Gastroesophageal sphincter (tissue), 4 donors: ENCODE results near the gene BMAL1. TPM values are rescaled to one million over a fixed set of nuclear protein-coding genes. Genes with fewer than 3 reads are reported as not detected.
"Not testable (repeated sequence)": the region's sequence is repeated elsewhere in the genome, so short reads cannot be mapped to it uniquely, and the experiment has no call there.

Experiments
- ATAC-seq: fragments of 150-250 bp; one replicate; pipeline ENCODE4 v1.9.1; 2016; ENCODE audit warnings: mild to moderate bottlenecking, moderate library complexity
- H3K27ac ChIP-seq, 4 donors: fragments of 200-600 bp; sonication (generic) in 3 of 4; 1 replicate in 3 of 4; 2 replicates in 1 of 4; pipeline ENCODE4 v1.5.1; 2016 to 2019
- H3K27me3 ChIP-seq: fragments of 200-600 bp; sonication (generic); one replicate; pipeline ENCODE4 v1.5.1; 2019
- H3K36me3 ChIP-seq, 2 donors: fragments of 200-600 bp; sonication (generic); one replicate each; pipeline ENCODE4 v1.5.1; 2019; ENCODE audit warnings: control low read depth in 1 of 2
- H3K4me1 ChIP-seq, 3 donors: fragments of 200-600 bp; sonication (generic); 1 replicate in 2 of 3; 2 replicates in 1 of 3; pipeline ENCODE4 v1.5.1; 2016 to 2019; ENCODE audit warnings: control low read depth in 2 of 3
- H3K4me3 ChIP-seq, 2 donors: fragments of 200-600 bp; sonication (generic); one replicate each; pipeline ENCODE4 v1.5.1; 2019; ENCODE audit warnings: mild to moderate bottlenecking in 1 of 2, moderate library complexity in 1 of 2
- H3K9me3 ChIP-seq, 3 donors: fragments of 200-600 bp; sonication (generic); one replicate each; pipeline ENCODE4 v1.5.1; 2017 to 2019; ENCODE audit warnings: control low read depth in 2 of 3
- EP300 ChIP-seq: sonication (generic); formaldehyde crosslinking; IDR thresholded peaks from one replicate; pipeline ENCODE4 v1.6.1; 2017; ENCODE audit warnings: antibody characterized with exemption, mild to moderate bottlenecking
- POLR2A ChIP-seq, 2 donors: fragments of 450-650 bp; IDR thresholded peaks; one replicate each; pipeline ENCODE4 v1.6.1; 2017; ENCODE audit warnings: antibody characterized with exemption in 2 of 2, mild to moderate bottlenecking in 2 of 2, moderate library complexity in 1 of 2
- POLR2AphosphoS5 ChIP-seq: sonication (generic); formaldehyde crosslinking; IDR thresholded peaks from one replicate; pipeline ENCODE4 v1.6.1; 2017; ENCODE audit warnings: antibody characterized with exemption
- WGBS, 2 donors: methylation state at CpG; one replicate each; pipeline ENCODE4 v1.1.5; 2018; ENCODE audit warnings: low coverage in 1 of 2; 5-methylcytosine and 5-hydroxymethylcytosine counted together
- total RNA-seq, 4 donors: library from RNA; depleted of rRNA; stranded (reverse); fragments of >200 nt; gene quantifications; one replicate each; pipeline ENCODE4 v1.1.0, GENCODE V29; 2016
- TF ChIP-seq, protein P1 (sequence below), 4 experiments: fragments of 200-600 bp in 2 of 4; fragments of 450-650 bp in 2 of 4; sonication (generic) in 1 of 4; IDR thresholded peaks; one replicate each; pipeline ENCODE4 v1.5.1; 2017 to 2019; ENCODE audit warnings: antibody characterized with exemption in 4 of 4, mild to moderate bottlenecking in 2 of 4, moderate library complexity in 2 of 4

BMAL1 gene
- total RNA-seq, 4 donors from 2014 or later = 32.2 to 38.4 (median 36.0) TPM

DNA sequence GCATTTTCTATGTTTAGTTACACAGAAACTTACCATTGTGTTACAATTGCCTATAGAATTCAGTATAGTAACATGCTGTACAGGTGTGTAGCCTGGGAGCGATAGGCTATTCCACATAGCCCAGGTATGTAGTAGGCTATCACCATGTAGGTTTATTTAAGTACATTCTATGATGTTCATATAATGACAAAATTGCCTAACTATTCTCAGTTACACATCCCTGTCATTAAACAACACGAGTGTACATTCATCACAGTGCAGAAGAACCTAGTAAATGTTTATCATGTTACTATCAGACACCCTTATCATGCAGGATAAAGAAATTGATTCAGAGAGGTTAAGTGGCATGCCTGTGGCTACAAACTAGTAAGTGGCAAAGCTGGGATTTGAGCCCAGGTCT lies 28.4 kb upstream of the BMAL1 start:
- no peak for ATAC-seq
- H3K27me3 ChIP-seq = no peaks in the 10 kb centered on the region
- TF ChIP-seq EP300 (no peak), POLR2A (IDR thresholded peaks at IDR 0.05) (no peak), POLR2AphosphoS5 (no peak)
- TF ChIP-seq, protein P1, sequence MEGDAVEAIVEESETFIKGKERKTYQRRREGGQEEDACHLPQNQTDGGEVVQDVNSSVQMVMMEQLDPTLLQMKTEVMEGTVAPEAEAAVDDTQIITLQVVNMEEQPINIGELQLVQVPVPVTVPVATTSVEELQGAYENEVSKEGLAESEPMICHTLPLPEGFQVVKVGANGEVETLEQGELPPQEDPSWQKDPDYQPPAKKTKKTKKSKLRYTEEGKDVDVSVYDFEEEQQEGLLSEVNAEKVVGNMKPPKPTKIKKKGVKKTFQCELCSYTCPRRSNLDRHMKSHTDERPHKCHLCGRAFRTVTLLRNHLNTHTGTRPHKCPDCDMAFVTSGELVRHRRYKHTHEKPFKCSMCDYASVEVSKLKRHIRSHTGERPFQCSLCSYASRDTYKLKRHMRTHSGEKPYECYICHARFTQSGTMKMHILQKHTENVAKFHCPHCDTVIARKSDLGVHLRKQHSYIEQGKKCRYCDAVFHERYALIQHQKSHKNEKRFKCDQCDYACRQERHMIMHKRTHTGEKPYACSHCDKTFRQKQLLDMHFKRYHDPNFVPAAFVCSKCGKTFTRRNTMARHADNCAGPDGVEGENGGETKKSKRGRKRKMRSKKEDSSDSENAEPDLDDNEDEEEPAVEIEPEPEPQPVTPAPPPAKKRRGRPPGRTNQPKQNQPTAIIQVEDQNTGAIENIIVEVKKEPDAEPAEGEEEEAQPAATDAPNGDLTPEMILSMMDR (IDR thresholded peaks at IDR 0.05) = no peak
- H3K4me1 ChIP-seq = no peaks in the 10 kb centered on the region
- no peak overlapping the region for H3K4me3 ChIP-seq
- no peak overlapping the region for H3K27ac ChIP-seq
- no peaks in the 10 kb centered on the region for H3K36me3 ChIP-seq
- 94 to 100% methylated on average over 2 of the region's 2 CpGs for WGBS, 2 donors
- H3K9me3 ChIP-seq = no peaks in the 10 kb centered on the region

DNA sequence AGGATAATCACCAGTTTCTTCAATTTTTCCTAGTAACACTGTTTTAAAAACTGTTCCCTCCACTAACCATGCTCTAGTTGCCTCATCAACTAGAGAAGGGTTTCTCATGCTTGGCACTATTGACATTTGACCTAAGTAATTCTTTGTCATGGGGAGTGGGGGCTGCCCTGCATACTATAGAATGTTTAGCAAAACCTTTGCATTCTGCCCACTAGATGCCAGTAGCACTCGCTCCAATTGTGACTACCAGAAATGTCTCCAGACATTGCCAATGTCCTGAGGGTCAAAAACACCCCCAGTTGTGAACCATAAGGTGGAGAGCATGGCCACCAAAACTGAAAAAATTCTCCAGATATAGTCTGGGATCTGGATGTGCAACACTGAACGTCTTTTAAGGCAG lies 27.6 kb upstream of the BMAL1 start:
- H3K27me3 ChIP-seq = no peaks in the 10 kb centered on the region
- no peaks in the 10 kb centered on the region for H3K36me3 ChIP-seq
- no peak overlapping the region for H3K4me3 ChIP-seq
- TF ChIP-seq, protein P1 (IDR thresholded peaks at IDR 0.05) = peak in 1 of 4 experiments; percentile 13
- TF ChIP-seq POLR2AphosphoS5 = no peak
- WGBS, 2 donors = 31% methylated on average over 2 of the region's 2 CpGs; no CpG with 5 or more reads in 1 of the 2 donors
- H3K4me1 ChIP-seq = no peaks in the 10 kb centered on the region
- H3K27ac ChIP-seq = no peak overlapping the region
- no peak for ATAC-seq
- H3K9me3 ChIP-seq = no peaks in the 10 kb centered on the region

DNA sequence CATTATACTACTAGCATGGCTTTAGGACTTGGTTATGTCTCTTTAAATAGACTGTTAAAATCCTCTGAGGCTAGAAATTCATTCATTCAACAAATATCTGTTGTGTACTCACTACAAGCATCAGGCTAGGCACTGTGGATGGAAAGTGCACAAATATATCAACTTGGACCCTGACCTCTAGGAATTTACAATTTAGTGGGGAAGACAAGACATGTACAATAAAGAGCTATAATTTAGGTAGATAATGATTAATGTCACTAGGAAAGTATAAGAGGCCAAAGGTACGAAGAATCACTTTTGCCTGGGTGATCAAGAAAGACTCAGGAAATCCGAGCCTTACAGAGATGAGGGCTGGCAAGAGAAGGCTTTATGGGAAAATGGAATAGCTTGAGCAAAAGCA lies 25.6 kb upstream of the BMAL1 start:
- Histone ChIP-seq H3K4me3 (no peak overlapping the region), H3K36me3 (no peaks in the 10 kb centered on the region), H3K9me3 (no peaks in the 10 kb centered on the region), H3K4me1 (no peaks in the 10 kb centered on the region), H3K27ac (no peak overlapping the region), H3K27me3 (no peaks in the 10 kb centered on the region)
- WGBS, 2 donors = 86 to 100% methylated on average over 2 of the region's 2 CpGs
- no peak for ATAC-seq
- TF ChIP-seq POLR2A (IDR thresholded peaks at IDR 0.05) = no peak
- no peak for TF ChIP-seq EP300
- TF ChIP-seq, protein P1 (IDR thresholded peaks at IDR 0.05) = no peak
- no peak for TF ChIP-seq POLR2AphosphoS5

DNA sequence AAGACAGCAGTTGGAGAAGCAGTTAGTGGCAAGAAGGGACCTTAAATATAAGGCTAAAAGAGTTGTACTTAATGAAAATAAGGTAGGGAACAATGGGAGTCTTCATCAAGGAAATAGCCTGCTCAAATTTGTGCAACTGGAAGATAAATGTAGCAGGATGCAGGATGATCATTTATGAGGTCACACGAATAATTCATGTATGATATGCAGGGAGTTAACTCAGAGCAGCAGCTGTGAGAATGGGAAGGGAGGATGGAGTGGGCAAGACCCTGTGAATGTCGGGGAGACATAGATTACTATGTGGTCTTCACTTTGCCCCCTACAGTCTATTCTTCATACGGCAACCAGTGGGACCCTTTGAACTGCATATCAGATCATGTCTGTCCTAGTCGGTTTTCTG lies 25.2 kb upstream of the BMAL1 start:
- Histone ChIP-seq H3K36me3 (no peaks in the 10 kb centered on the region), H3K9me3 (no peaks in the 10 kb centered on the region), H3K27me3 (no peaks in the 10 kb centered on the region), H3K4me1 (no peaks in the 10 kb centered on the region), H3K27ac (no peak overlapping the region), H3K4me3 (no peak overlapping the region)
- 81 to 96% methylated on average over 4 of the region's 4 CpGs for WGBS, 2 donors
- TF ChIP-seq EP300 = no peak
- TF ChIP-seq POLR2AphosphoS5 = no peak
- no peak for TF ChIP-seq POLR2A (IDR thresholded peaks at IDR 0.05)
- TF ChIP-seq, protein P1 (IDR thresholded peaks at IDR 0.05) = no peak
- ATAC-seq = no peak

DNA sequence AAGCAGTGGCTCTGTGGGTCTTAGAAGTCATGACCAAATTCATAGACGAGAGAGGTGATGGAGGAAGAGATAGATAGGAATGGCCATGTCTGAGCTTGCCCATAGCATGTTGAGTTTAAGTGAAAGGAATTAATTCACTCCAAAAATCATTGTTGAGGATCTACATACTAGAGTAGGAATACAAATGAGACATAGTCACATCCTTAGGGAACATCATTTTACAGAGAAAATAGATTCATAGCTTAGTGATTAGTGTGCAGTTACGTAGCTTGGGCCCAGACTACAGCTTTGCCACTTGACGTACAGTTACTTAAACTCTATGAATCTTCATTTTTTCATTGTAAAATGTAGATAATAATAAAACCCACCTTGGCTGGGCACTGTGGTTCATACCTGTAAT lies 21.4 kb upstream of the BMAL1 start:
- Histone ChIP-seq H3K36me3 (no peaks in the 10 kb centered on the region), H3K27me3 (no peaks in the 10 kb centered on the region), H3K4me1 (peaks cover 0 to 16% (median 11%) of the 10 kb centered on the region in 3 donors), H3K27ac (no peak overlapping the region), H3K9me3 (no peaks in the 10 kb centered on the region), H3K4me3 (no peak overlapping the region)
- WGBS, 2 donors = 54 to 60% methylated on average over 2 to 3 of the region's 3 CpGs
- ATAC-seq = no peak
- TF ChIP-seq POLR2AphosphoS5 = no peak
- TF ChIP-seq POLR2A (IDR thresholded peaks at IDR 0.05) = no peak
- TF ChIP-seq, protein P1 (IDR thresholded peaks at IDR 0.05) = no peak
- no peak for TF ChIP-seq EP300

DNA sequence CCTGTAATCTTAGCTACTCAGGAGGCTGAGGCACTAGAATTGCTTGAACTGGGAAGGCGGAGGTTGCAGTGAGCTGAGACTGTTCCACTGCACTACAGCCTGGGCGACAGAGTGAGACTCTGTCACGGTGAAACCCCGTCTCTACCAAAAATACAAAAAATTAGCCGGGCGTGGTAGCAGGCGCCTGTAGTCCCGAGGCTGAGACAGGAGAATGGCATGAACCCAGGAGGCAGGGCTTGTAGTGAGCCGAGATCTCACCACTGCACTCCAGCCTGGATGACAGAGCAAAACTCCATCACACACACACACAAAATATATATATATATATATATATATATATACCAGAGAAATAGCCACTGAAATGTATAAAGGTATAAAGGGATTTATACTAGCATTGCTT lies 19.5 kb upstream of the BMAL1 start:
- not testable (repeated sequence) for H3K27me3 ChIP-seq, H3K9me3 ChIP-seq, H3K36me3 ChIP-seq, H3K27ac ChIP-seq, ATAC-seq, H3K4me3 ChIP-seq
- peaks cover 4 to 29% (median 20%) of the 10 kb centered on the region in 3 donors for H3K4me1 ChIP-seq
- WGBS, 2 donors = 80 to 100% methylated on average over 1 of the region's 9 CpGs
